GM19397 (cell line): Measurements from ENCODE around the gene CYP4F12.
"Not testable (repeated sequence)": the region's sequence is repeated elsewhere in the genome, so short reads cannot be mapped to it uniquely, and the experiment has no call there.

ENCODE experiments used
- ATAC-seq: cut with Tn5 transposase; IDR thresholded peaks from one replicate; pipeline ENCODE4 v1.9.1; 2021; ENCODE audit warnings: mild to moderate bottlenecking, moderate library complexity; ENCODE audit not compliant: unreplicated experiment

The CYP4F12 gene

GRCh38 chr19:15649526-15649925 is 23.4 kb upstream of the CYP4F12 start:
- ATAC-seq, result no peak

GRCh38 chr19:15650123-15650522 is 22.8 kb upstream of the CYP4F12 start:
- ATAC-seq, result not testable (repeated sequence)

- no peak for ATAC-seq
Measured at GRCh38 chr19:15651791-15652190, 21.1 kb upstream of the CYP4F12 start.

- no peak for ATAC-seq
Measured at GRCh38 chr19:15652559-15653278, 20.2 kb upstream of the CYP4F12 start.

GRCh38 chr19:15656467-15656866 is 16.4 kb upstream of the CYP4F12 start:
- ATAC-seq, result no peak

GRCh38 chr19:15663247-15663646 is 9.6 kb upstream of the CYP4F12 start:
- no peak for ATAC-seq

- no peak for ATAC-seq
Measured at GRCh38 chr19:15666186-15666585, 6.7 kb upstream of the CYP4F12 start.

- no peak for ATAC-seq
Measured at GRCh38 chr19:15666883-15667282, 6.0 kb upstream of the CYP4F12 start.

- no peak for ATAC-seq
Measured at GRCh38 chr19:15669440-15669839, 3.4 kb upstream of the CYP4F12 start.

GRCh38 chr19:15669891-15670290 is 3.0 kb upstream of the CYP4F12 start:
- ATAC-seq, result no peak

- ATAC-seq, result no peak
Measured at GRCh38 chr19:15671237-15671821, 1.6 kb upstream of the CYP4F12 start.

- ATAC-seq, result no peak
Measured at GRCh38 chr19:15671891-15672579, 852 bp upstream of the CYP4F12 start.

GRCh38 chr19:15673176-15673654 is 328 bp downstream of the CYP4F12 start:
- no peak for ATAC-seq

GRCh38 chr19:15675560-15675959 is 2.7 kb downstream of the CYP4F12 start:
- ATAC-seq, result no peak

GRCh38 chr19:15679089-15679488 is 6.2 kb downstream of the CYP4F12 start:
- ATAC-seq, result no peak

- not testable (repeated sequence) for ATAC-seq
Measured at GRCh38 chr19:15679865-15680264, 7.0 kb downstream of the CYP4F12 start.

- no peak for ATAC-seq
Measured at GRCh38 chr19:15680478-15681322, 7.8 kb downstream of the CYP4F12 start.

GRCh38 chr19:15683411-15683810 is 10.5 kb downstream of the CYP4F12 start:
- no peak for ATAC-seq

- no peak for ATAC-seq
Measured at GRCh38 chr19:15684828-15685227, 11.9 kb downstream of the CYP4F12 start.

GRCh38 chr19:15696654-15697194 is 23.8 kb downstream of the CYP4F12 start:
- ATAC-seq, result no peak
